Retinal pigment epithelial cell (primary cell): ENCODE data around the gene PLCB4.
"Not testable (repeated sequence)": the region's sequence is repeated elsewhere in the genome, so short reads cannot be mapped to it uniquely, and the experiment has no call there.

ENCODE experiments used
- DNase-seq: peaks from one replicate; pipeline ENCODE4 v3.0.0-alpha.2; 2010; ENCODE audit warnings: low read depth
- H3K4me3 ChIP-seq: 2 replicates; pipeline ENCODE4 v1.5.1; 2011; ENCODE audit warnings: mild to moderate bottlenecking, low read length, control low read depth, moderate library complexity
- CTCF ChIP-seq: conservative IDR thresholded peaks from 2 replicates; pipeline ENCODE4 v1.5.1; 2011; ENCODE audit warnings: low read depth, low read length, control low read depth, inconsistent platforms

The PLCB4 gene

GRCh38 chr20:9367746-9368145, 298.9 kb downstream of the PLCB4 start:
- no peak for TF ChIP-seq CTCF
- no peak for DNase-seq
- no peak overlapping the region for H3K4me3 ChIP-seq

- no peak for DNase-seq
- H3K4me3 ChIP-seq, result no peak overlapping the region
- TF ChIP-seq CTCF, result no peak
These were observed 300.0 kb downstream of the PLCB4 start for GRCh38 chr20:9368893-9369292.

- no peak overlapping the region for H3K4me3 ChIP-seq
- TF ChIP-seq CTCF, result no peak
- no peak for DNase-seq
These were observed 300.7 kb downstream of the PLCB4 start for GRCh38 chr20:9369557-9369956.

- no peak for DNase-seq
- H3K4me3 ChIP-seq, result no peak overlapping the region
- no peak for TF ChIP-seq CTCF
These were observed 305.2 kb downstream of the PLCB4 start for GRCh38 chr20:9374072-9374471.

- H3K4me3 ChIP-seq, result no peak overlapping the region
- TF ChIP-seq CTCF, result no peak
- DNase-seq, result no peak
These were observed 305.6 kb downstream of the PLCB4 start for GRCh38 chr20:9374480-9374879.

GRCh38 chr20:9375221-9375681, 306.4 kb downstream of the PLCB4 start:
- no peak for TF ChIP-seq CTCF
- H3K4me3 ChIP-seq, result no peak overlapping the region
- no peak for DNase-seq

- no peak for TF ChIP-seq CTCF
- no peak for DNase-seq
- H3K4me3 ChIP-seq, result no peak overlapping the region
These were observed 308.1 kb downstream of the PLCB4 start for GRCh38 chr20:9377007-9377406.

GRCh38 chr20:9385345-9386310, 316.7 kb downstream of the PLCB4 start:
- not testable (repeated sequence) for H3K4me3 ChIP-seq, DNase-seq
